K562 (cell line): Measurements from ENCODE around the gene CDIPT. TPM values are rescaled to one million over a fixed set of nuclear protein-coding genes. Genes with fewer than 3 reads are reported as not detected.

Source experiments
- ATAC-seq: fragments of 200-7000 bp; cut with Tn5 transposase; 3 replicates; pipeline ENCODE4 v1.9.1; 2020; ENCODE audit warnings: moderate library complexity
- BruUV-seq: library from RNA; stranded (reverse); fragments of 400-500 nt; replicated peaks from 2 replicates; lab custom pipeline; 2021; lab: Mats Ljungman, UMichigan
- CTCF ChIA-PET: fragments of 300-600 bp; formaldehyde crosslinking; extraction: SDS; loops from one replicate; lab custom pipeline; 2021; ENCODE audit warnings: low intra/inter-chr PET ratio; lab: Yijun Ruan, JAX
- POLR2A ChIA-PET: fragments of 300-600, 350-650 bp; sonication (Branson Sonifier 250); formaldehyde crosslinking; extraction: SDS; loops from one replicate; lab custom pipeline; 2021; ENCODE audit warnings: antibody characterized with exemption, inconsistent platforms; lab: Yijun Ruan, JAX
- DNase-seq, 4 experiments: peaks; one replicate each; pipeline versions ENCODE4 v3.0.0 to v3.0.0-alpha.2; 2011 to 2018; ENCODE audit warnings: low spot score in 3 of 4, mixed read lengths in 3 of 4; ENCODE audit errors: extremely low read depth in 1 of 4
- FAIRE-seq: peaks from 2 replicates; lab custom pipeline; 2011; peaks lifted over from hg19 to GRCh38; lab: Jason Lieb, UNC
- H2AFZ ChIP-seq: 2 replicates; pipeline ENCODE4 v1.6.0; 2011; ENCODE audit warnings: low read depth, low read length, control low read depth, inconsistent platforms
- H3K27ac ChIP-seq: fragments of 200-600 bp; 3 replicates; pipeline ENCODE4 v1.8.0; 2011; ENCODE audit warnings: low read depth, mild to moderate bottlenecking, control low read depth, inconsistent platforms, low read length, moderate library complexity, mixed read lengths; ENCODE audit errors: extremely low read depth
- H3K27me3 ChIP-seq, 2 experiments: fragments of 300-600 bp in 1 of 2; 2 replicates in 1 of 2; 3 replicates in 1 of 2; pipeline versions ENCODE4 v1.6.0 to v1.8.0; 2011; ENCODE audit warnings: inconsistent platforms in 2 of 2, low read length in 2 of 2, mild to moderate bottlenecking in 1 of 2, mixed read lengths in 1 of 2, moderate library complexity in 1 of 2; ENCODE audit not compliant: control insufficient read depth in 2 of 2, insufficient read depth in 2 of 2
- H3K36me3 ChIP-seq: fragments of 300-600 bp; 3 replicates; pipeline ENCODE4 v1.8.0; 2011; ENCODE audit warnings: mild to moderate bottlenecking, low read length, inconsistent platforms; ENCODE audit not compliant: control insufficient read depth, insufficient read depth
- H3K4me1 ChIP-seq, 2 experiments: fragments of 200-600 bp in 1 of 2; replicated peaks in 1 of 2; 2 replicates in 1 of 2; 3 replicates in 1 of 2; pipeline versions ENCODE4 v1.5.1 to v1.8.0; 2011; ENCODE audit warnings: inconsistent platforms in 2 of 2, low read length in 2 of 2, mild to moderate bottlenecking in 1 of 2, mixed read lengths in 1 of 2, moderate library complexity in 1 of 2; ENCODE audit not compliant: control insufficient read depth in 2 of 2, insufficient read depth in 2 of 2
- H3K4me2 ChIP-seq: 2 replicates; pipeline ENCODE4 v1.6.1; 2011; ENCODE audit warnings: low read length, control low read depth, inconsistent platforms, mixed read lengths; ENCODE audit not compliant: insufficient read depth
- H3K4me3 ChIP-seq: fragments of 200-600 bp; sonication (generic), shearing (Covaris generic); 2 replicates; pipeline ENCODE4 v1.5.1; 2016; ENCODE audit warnings: control low read depth, inconsistent platforms
- H3K79me2 ChIP-seq: fragments of 200-600 bp; 3 replicates; pipeline ENCODE4 v1.8.0; 2011; ENCODE audit warnings: low read length, inconsistent platforms; ENCODE audit not compliant: control insufficient read depth, insufficient read depth
- H3K9ac ChIP-seq, 2 experiments: 2 replicates each; pipeline versions ENCODE4 v1.6.0 to v1.6.1; 2011; ENCODE audit warnings: low read depth in 2 of 2, low read length in 2 of 2, control low read depth in 1 of 2, inconsistent platforms in 1 of 2, mild to moderate bottlenecking in 1 of 2, mixed read lengths in 1 of 2; ENCODE audit not compliant: insufficient read depth in 1 of 2
- H3K9me1 ChIP-seq: one replicate; pipeline ENCODE4 v1.6.0; 2011; ENCODE audit warnings: inconsistent platforms, mild to moderate bottlenecking, low read length, moderate library complexity; ENCODE audit not compliant: control insufficient read depth, insufficient read depth
- H3K9me3 ChIP-seq: replicated peaks from 2 replicates; pipeline ENCODE4 v1.5.1; 2011; ENCODE audit warnings: low read depth, low read length, inconsistent platforms; ENCODE audit not compliant: control insufficient read depth, insufficient read depth
- H4K20me1 ChIP-seq: replicated peaks from 2 replicates; pipeline ENCODE4 v1.6.1; 2011; ENCODE audit warnings: low read length, inconsistent platforms, mixed read lengths; ENCODE audit not compliant: control insufficient read depth, insufficient read depth
- DPF2 ChIP-seq: fragments of 450-650 bp; IDR thresholded peaks from 2 replicates; pipeline ENCODE4 v1.6.1; 2016
- ID3 ChIP-seq, 2 experiments: fragments of 250-450 bp in 1 of 2; fragments of 450-650 bp in 1 of 2; sonication (Bioruptor Pico) in 1 of 2; IDR thresholded peaks; 2 replicates each; pipeline versions ENCODE4 v1.6.1 to v1.8.0; 2016 to 2021; ENCODE audit warnings: mild to moderate bottlenecking in 2 of 2, moderate library complexity in 2 of 2, missing compliant biosample characterization in 1 of 2, missing genetic modification characterization in 1 of 2
- WGBS: fragments of 100-300 bp; shearing (Covaris generic); methylation state at CpG from one replicate; pipeline ENCODE4 v1.1.6; 2016; ENCODE audit warnings: low coverage, mixed read lengths; ENCODE audit not compliant: insufficient coverage; ENCODE audit errors: missing lambda C conversion rate; 5-methylcytosine and 5-hydroxymethylcytosine counted together
- in situ Hi-C: fragments of 300-500 bp; cut with MboI; formaldehyde crosslinking; loops from 4 replicates; pipeline ENCODE4 v1.15.0; 2018; ENCODE audit warnings: inconsistent platforms, mixed read lengths
- intact Hi-C: fragments of 100-400 bp; cut with micrococcal nuclease; formaldehyde crosslinking; loops from 2 replicates; pipeline ENCODE4 v1.14.2; 2022
- polyA plus RNA-seq, 8 experiments: library from polyadenylated mRNA; depleted of rRNA in 4 of 8; stranded (reverse) in 5 of 8; unstranded in 3 of 8; fragments of >200 nt; fragmentation: Nextera tagmentation in 2 of 8; fragmentation: Illumina TruSeq in 1 of 8; extraction: Ambion mirVana in 2 of 8; extraction: Trizol in 1 of 8; gene quantifications; 2 replicates each; pipeline versions ENCODE4 v1.2.1 to v1.2.3, GENCODE V29; 2011 to 2014; ENCODE audit warnings: inconsistent platforms in 1 of 8, missing spikeins in 1 of 8
- total RNA-seq, 7 experiments: library from RNA; depleted of rRNA in 6 of 7; stranded (reverse); fragments of >200 nt in 6 of 7; fragmentation: Illumina TruSeq in 2 of 7; extraction: Trizol in 2 of 7; gene quantifications; 2 replicates each; pipeline versions ENCODE4 v1.2.1 to v1.2.3, GENCODE V29; 2011 to 2021; ENCODE audit warnings: low replicate concordance in 1 of 7
- TF ChIP-seq, protein P1 (sequence below): sonication (generic); formaldehyde crosslinking; IDR thresholded peaks from 2 replicates; pipeline ENCODE4 v1.8.0; 2022; ENCODE audit warnings: mild to moderate bottlenecking, low read depth, missing genetic modification reagents
- TF ChIP-seq, protein P2 (sequence below): fragments of 250-450 bp; sonication (Bioruptor Pico); IDR thresholded peaks from 2 replicates; pipeline ENCODE4 v1.5.0; 2021
- TF ChIP-seq, protein P3 (sequence below): sonication (generic); formaldehyde crosslinking; IDR thresholded peaks from 2 replicates; pipeline ENCODE4 v1.8.0; 2022; ENCODE audit warnings: mild to moderate bottlenecking, missing genetic modification reagents

Gene CDIPT
- total and polyA plus RNA-seq, 9 of the 15 experiments (the other 6 are each of a cell fraction or from before 2014, with no cell fraction given): 1.3 to 37.0 (median 23.0) TPM

DNA sequence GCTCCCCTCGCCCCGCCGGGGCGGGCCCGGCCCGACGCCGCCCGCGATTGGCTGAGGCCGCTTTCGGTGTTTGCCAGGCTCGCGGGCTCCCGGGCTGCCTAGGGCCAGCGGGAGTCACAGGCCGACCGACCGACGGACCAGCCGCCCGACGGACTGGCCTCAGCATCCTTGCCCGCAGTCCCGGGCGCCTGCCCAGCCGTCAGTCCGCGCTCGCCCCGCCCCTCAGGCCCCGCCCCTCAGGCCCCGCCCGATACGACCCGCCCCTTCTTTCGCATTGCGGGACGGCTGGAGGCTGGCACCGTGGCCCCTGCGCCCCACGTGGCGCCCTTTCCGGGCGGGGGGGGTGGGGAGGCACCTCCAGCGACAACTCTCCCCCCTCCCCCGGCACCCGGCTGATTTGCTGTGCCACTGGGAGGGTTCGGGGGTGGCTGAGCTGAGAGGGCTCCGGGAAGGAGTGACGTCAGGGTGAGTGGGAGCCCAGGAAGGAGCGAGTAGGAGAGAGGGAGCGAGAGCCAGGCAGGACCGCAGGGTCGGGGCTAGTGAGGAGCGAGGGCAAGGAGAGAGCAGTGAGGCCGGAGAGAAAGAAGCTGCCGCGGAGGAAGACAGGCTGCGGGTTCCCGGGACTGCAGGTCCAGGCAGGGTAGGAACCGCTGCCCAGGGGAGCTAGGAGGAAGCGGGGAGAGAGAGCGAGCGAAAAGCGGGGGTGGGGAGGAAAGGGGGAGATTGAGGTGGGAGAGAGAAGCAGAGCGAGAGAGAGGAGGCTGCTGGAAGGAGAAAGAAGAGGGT, 37.3 kb upstream of the CDIPT start, which contains the start of gene ASPHD1 (continued):
- TF ChIP-seq, protein P1, sequence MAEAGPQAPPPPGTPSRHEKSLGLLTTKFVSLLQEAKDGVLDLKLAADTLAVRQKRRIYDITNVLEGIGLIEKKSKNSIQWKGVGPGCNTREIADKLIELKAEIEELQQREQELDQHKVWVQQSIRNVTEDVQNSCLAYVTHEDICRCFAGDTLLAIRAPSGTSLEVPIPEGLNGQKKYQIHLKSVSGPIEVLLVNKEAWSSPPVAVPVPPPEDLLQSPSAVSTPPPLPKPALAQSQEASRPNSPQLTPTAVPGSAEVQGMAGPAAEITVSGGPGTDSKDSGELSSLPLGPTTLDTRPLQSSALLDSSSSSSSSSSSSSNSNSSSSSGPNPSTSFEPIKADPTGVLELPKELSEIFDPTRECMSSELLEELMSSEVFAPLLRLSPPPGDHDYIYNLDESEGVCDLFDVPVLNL (CRISPR knock-in tag): no peak
- TF ChIP-seq, all 486 proteins: peak for 49

DNA sequence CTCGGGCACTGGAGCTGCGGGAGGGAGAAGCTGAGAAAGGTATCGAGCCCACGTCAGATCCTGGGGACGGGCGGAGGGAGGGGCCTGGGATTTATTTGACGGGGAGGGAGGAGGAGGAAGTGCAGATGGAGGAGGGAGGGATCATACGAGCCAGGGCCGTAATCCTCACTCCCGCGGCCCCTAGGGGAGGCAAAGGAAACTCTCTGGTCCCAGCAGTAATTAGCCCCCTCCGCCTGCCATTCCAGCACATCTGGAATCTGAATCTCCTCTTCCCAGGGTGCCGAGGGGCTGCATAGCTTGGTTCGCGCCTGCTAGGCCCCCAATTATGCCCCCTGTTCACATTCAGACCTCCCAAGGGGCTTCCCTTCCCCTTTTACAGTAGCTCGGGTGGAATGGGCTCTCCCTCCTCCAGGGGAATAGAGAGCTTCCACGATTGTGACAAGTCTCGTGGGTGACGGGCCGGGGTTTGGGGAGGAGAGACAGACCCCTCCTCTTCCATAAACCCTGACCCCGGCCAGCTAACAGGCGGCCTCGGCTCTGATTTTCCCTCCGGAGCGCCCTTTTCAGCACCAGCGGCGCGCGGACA, 36.6 kb upstream of the CDIPT start, which contains the start of gene SEZ6L2:
Gene SEZ6L2, minus strand, starts transcription at position 35 of the 586 bp plus-strand sequence. CDS start 531 bp downstream, outside the sequence.
- Histone ChIP-seq H3K27ac (no peak within 1 kb of the TSS), H3K36me3 (no peaks in the 10 kb centered on the region), H3K27me3 (peaks cover 14 to 25% of the 10 kb centered on the region in 2 experiments), H3K9me1 (peaks cover 3% of the 10 kb centered on the region), H3K9me3 (no peaks in the 10 kb centered on the region), H3K79me2 (no peaks in the 10 kb centered on the region), H3K4me1 (peaks cover 0 to 32% of the 10 kb centered on the region in 2 experiments; a peak in 3 of 5 replicates), H3K4me2 (peak within 1 kb of the TSS; percentile 74), H3K4me3 (peak within 1 kb of the TSS; percentile 59), H3K9ac (peak within 1 kb of the TSS in 1 of 2 experiments; percentile 84; a peak in 2 of 4 replicates), H2AFZ (peak within 1 kb of the TSS; percentile 80), H4K20me1 (peaks cover 13% of the 10 kb centered on the region; the same call in 1 of the 2 replicates)
- in situ Hi-C loops: no loop called here
- WGBS: under 1% methylated on average over 19 of the region's 29 CpGs
- peak; percentile 66 for FAIRE-seq
- no TSS peak for BruUV-seq
- ChIA-PET CTCF (no interaction called here), POLR2A (interaction anchor here (1.0 to 1.6 kb wide), 5 partner anchors 13 to 96 kb away, joined by 3 to 5 read pairs (median 4); partner anchors contain the start of gene HIRIP3)
- intact Hi-C loops: no loop called here
- DNase-seq: peak; percentile 74 to 93 (median 76)
- peak; percentile 89 for ATAC-seq
- TF ChIP-seq ID3 (CRISPR knock-in tag; IDR thresholded peaks at IDR 0.05) (no peak), ID3 (tag; IDR thresholded peaks at IDR 0.05) (0 out of 2 replicates have a peak, but pooled peaks have one; percentile 26), DPF2 (no peak)
- TF ChIP-seq, protein P2, sequence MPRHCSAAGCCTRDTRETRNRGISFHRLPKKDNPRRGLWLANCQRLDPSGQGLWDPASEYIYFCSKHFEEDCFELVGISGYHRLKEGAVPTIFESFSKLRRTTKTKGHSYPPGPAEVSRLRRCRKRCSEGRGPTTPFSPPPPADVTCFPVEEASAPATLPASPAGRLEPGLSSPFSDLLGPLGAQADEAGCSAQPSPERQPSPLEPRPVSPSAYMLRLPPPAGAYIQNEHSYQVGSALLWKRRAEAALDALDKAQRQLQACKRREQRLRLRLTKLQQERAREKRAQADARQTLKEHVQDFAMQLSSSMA: no peak
- TF ChIP-seq, protein P3, sequence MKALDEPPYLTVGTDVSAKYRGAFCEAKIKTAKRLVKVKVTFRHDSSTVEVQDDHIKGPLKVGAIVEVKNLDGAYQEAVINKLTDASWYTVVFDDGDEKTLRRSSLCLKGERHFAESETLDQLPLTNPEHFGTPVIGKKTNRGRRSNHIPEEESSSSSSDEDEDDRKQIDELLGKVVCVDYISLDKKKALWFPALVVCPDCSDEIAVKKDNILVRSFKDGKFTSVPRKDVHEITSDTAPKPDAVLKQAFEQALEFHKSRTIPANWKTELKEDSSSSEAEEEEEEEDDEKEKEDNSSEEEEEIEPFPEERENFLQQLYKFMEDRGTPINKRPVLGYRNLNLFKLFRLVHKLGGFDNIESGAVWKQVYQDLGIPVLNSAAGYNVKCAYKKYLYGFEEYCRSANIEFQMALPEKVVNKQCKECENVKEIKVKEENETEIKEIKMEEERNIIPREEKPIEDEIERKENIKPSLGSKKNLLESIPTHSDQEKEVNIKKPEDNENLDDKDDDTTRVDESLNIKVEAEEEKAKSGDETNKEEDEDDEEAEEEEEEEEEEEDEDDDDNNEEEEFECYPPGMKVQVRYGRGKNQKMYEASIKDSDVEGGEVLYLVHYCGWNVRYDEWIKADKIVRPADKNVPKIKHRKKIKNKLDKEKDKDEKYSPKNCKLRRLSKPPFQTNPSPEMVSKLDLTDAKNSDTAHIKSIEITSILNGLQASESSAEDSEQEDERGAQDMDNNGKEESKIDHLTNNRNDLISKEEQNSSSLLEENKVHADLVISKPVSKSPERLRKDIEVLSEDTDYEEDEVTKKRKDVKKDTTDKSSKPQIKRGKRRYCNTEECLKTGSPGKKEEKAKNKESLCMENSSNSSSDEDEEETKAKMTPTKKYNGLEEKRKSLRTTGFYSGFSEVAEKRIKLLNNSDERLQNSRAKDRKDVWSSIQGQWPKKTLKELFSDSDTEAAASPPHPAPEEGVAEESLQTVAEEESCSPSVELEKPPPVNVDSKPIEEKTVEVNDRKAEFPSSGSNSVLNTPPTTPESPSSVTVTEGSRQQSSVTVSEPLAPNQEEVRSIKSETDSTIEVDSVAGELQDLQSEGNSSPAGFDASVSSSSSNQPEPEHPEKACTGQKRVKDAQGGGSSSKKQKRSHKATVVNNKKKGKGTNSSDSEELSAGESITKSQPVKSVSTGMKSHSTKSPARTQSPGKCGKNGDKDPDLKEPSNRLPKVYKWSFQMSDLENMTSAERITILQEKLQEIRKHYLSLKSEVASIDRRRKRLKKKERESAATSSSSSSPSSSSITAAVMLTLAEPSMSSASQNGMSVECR (CRISPR knock-in tag): peak; percentile 72; the same call in 1 of the 2 replicates
